ENCODE results near the gene ZNF253. TPM values are rescaled to one million over a fixed set of nuclear protein-coding genes. Genes with fewer than 3 reads are reported as not detected.
A peak's percentile ranks its signal among the peaks of the same experiment; 100 is the strongest.

The ZNF253 gene
- total and polyA plus RNA-seq, 9 of the 15 experiments (the other 6 are each of a cell fraction or from before 2014, with no cell fraction given): 4.0 to 14.4 (median 7.5) TPM

GRCh38 chr19:19865750-19866610, at the start of gene ZNF253 (continued):
- TF ChIP-seq RBM34 (IDR thresholded peaks at IDR 0.05; ENCODE audit: borderline replicate concordance, insufficient read depth, low read length) (no peak), MITF (IDR thresholded peaks at IDR 0.05) (0 out of 2 replicates have a peak, but pooled peaks have one; percentile 26), SP2 (IDR thresholded peaks at IDR 0.05; ENCODE audit: extremely low read depth, low read depth, low read length, poor library complexity, severe bottlenecking) (peak; percentile 26), SMC3 (conservative IDR thresholded peaks at IDR 0.05; ENCODE audit: insufficient read depth, low read depth, low read length) (0 out of 2 replicates have a peak, but pooled peaks have one; percentile 11), SREBF2 (CRISPR knock-in tag; IDR thresholded peaks at IDR 0.05) (no peak), ZNF583 (CRISPR knock-in tag; IDR thresholded peaks at IDR 0.05) (no peak), YY1 (IDR thresholded peaks at IDR 0.05; ENCODE audit: borderline replicate concordance in 1 of 3, control insufficient read depth in 1 of 3, extremely low read depth in 1 of 3, insufficient read depth in 3 of 3, insufficient read length in 1 of 3, insufficient replicate concordance in 2 of 3, low read depth in 1 of 3, low read length in 2 of 3) (peak; percentile 66 to 96 (median 84)), RREB1 (CRISPR knock-in tag; IDR thresholded peaks at IDR 0.05) (0 out of 2 replicates have a peak, but pooled peaks have one; percentile 19), ZBTB43 (CRISPR knock-in tag; IDR thresholded peaks at IDR 0.05) (no peak), SIN3A (IDR thresholded peaks at IDR 0.05; ENCODE audit: borderline replicate concordance in 2 of 2, control insufficient read depth in 1 of 2, low read depth in 2 of 2, low read length in 2 of 2) (peak in 1 of 2 experiments; percentile 42; a peak in 2 of 4 replicates), E2F1 (CRISPR knock-in tag; IDR thresholded peaks at IDR 0.05) (0 out of 2 replicates have a peak, but pooled peaks have one; percentile 34)

All from K562 (cell line).